Effector memory CD8-positive, alpha-beta T cell (primary cell): ENCODE results near the gene ABLIM1.

ENCODE experiments used
- ATAC-seq: fragments of 150-1000 bp; cut with Tn5 transposase; replicated peaks from 2 replicates; pipeline ENCODE4 v1.10.0; 2021; ENCODE audit warnings: mild to moderate bottlenecking, moderate library complexity
- DNase-seq, 3 experiments: peaks; one replicate each; pipeline ENCODE4 v3.0.0; 2021
- H3K27ac Mint-ChIP-seq, 2 donors: one replicate each; pipeline ENCODE4 v1.8.0; 2022; ENCODE audit warnings: mild to moderate bottlenecking in 2 of 2, mixed read lengths in 2 of 2, moderate library complexity in 2 of 2
- H3K27me3 Mint-ChIP-seq, 2 donors: one replicate each; pipeline ENCODE4 v1.8.0; 2022; ENCODE audit warnings: mixed read lengths in 2 of 2
- H3K36me3 Mint-ChIP-seq: one replicate; pipeline ENCODE4 v1.8.0; 2022; ENCODE audit warnings: mild to moderate bottlenecking, moderate library complexity, mixed read lengths; ENCODE audit not compliant: insufficient read depth
- H3K4me1 Mint-ChIP-seq, 2 donors: one replicate each; pipeline ENCODE4 v1.8.0; 2022; ENCODE audit warnings: low read depth in 2 of 2, mixed read lengths in 2 of 2
- H3K4me3 Mint-ChIP-seq, 2 donors: one replicate each; pipeline ENCODE4 v1.8.0; 2022; ENCODE audit warnings: mild to moderate bottlenecking in 2 of 2, mixed read lengths in 2 of 2, moderate library complexity in 2 of 2
- H3K9me3 Mint-ChIP-seq, 2 donors: one replicate each; pipeline ENCODE4 v1.8.0; 2022; ENCODE audit warnings: mixed read lengths in 2 of 2

Gene ABLIM1

DNA sequence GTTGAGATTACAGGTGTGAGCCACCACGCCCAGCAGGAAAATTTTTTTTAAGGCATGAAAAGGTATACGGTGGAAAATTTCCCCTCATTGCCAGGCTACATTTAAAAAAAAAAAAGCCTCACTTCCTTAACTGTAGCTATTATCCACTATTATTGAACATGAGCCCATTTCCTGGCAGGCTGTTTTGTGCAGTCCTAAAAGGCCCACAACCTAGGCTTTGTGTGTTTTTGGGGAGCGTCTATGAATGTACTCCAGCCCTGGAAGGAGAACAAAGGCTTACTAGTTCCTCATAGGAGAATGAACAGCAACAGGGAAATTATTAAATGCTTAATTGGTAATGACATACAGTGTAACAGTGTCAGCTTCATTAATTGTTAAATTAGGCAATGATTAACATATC lies 111.0 kb downstream of the ABLIM1 start:
- peaks cover 36 to 38% of the 10 kb centered on the region in 2 donors for H3K4me1 Mint-ChIP-seq
- DNase-seq (no peak), ATAC-seq (no peak)
- no peak overlapping the region for H3K27ac Mint-ChIP-seq
- H3K27me3 Mint-ChIP-seq: no peaks in the 10 kb centered on the region
- peaks cover 10% of the 10 kb centered on the region for H3K36me3 Mint-ChIP-seq
- no peak overlapping the region for H3K4me3 Mint-ChIP-seq
- no peaks in the 10 kb centered on the region for H3K9me3 Mint-ChIP-seq

DNA sequence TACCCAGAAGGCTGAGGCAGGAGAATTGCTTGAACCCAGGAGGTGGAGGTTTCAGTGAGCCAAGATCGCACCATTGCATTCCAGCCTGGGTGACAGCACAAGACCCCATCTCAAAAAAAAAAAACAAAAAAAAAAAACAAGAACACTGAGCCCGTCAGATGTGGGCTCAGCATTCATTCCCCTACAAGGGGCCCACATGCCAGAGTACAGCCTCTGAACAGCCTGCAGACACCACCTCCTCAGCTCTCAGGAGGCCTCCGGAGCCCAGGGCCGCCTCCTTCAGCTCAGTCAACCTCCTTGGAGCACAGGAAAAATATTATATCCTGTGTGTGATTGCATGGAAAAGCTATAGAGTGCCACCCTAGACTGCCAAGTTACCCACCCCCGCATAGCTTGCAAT lies 112.3 kb downstream of the ABLIM1 start:
- H3K4me3 Mint-ChIP-seq: no peak overlapping the region
- DNase-seq (no peak), ATAC-seq (no peak)
- H3K4me1 Mint-ChIP-seq: peaks cover 46% of the 10 kb centered on the region in 2 donors
- H3K36me3 Mint-ChIP-seq: peaks cover 21% of the 10 kb centered on the region
- H3K27me3 Mint-ChIP-seq: no peaks in the 10 kb centered on the region
- H3K27ac Mint-ChIP-seq: no peak overlapping the region
- no peaks in the 10 kb centered on the region for H3K9me3 Mint-ChIP-seq

GRCh38 chr10:114545071-114545470 lies 113.0 kb downstream of the ABLIM1 start:
- Mint-ChIP-seq H3K4me3 (peak overlapping the region; percentile 77 to 81), H3K4me1 (peaks cover 49 to 51% of the 10 kb centered on the region in 2 donors), H3K27me3 (no peaks in the 10 kb centered on the region), H3K9me3 (no peaks in the 10 kb centered on the region), H3K27ac (peak overlapping the region; percentile 98), H3K36me3 (peaks cover 23% of the 10 kb centered on the region)
- DNase-seq: no peak
- no peak for ATAC-seq

GRCh38 chr10:114544045-114544659 lies 113.9 kb downstream of the ABLIM1 start:
- ATAC-seq: peak; percentile 57
- peak; percentile 69 to 72 (median 70) for DNase-seq
- peak overlapping the region; percentile 77 to 81 for H3K4me3 Mint-ChIP-seq
- H3K27me3 Mint-ChIP-seq: no peaks in the 10 kb centered on the region
- no peaks in the 10 kb centered on the region for H3K9me3 Mint-ChIP-seq
- H3K27ac Mint-ChIP-seq: peak overlapping the region; percentile 98
- peaks cover 23% of the 10 kb centered on the region for H3K36me3 Mint-ChIP-seq
- H3K4me1 Mint-ChIP-seq: peaks cover 55 to 59% of the 10 kb centered on the region in 2 donors

GRCh38 chr10:114543456-114543855 lies 114.6 kb downstream of the ABLIM1 start:
- Mint-ChIP-seq H3K27ac (peak overlapping the region; percentile 98), H3K27me3 (no peaks in the 10 kb centered on the region), H3K4me3 (peak overlapping the region; percentile 77 to 81), H3K9me3 (no peaks in the 10 kb centered on the region), H3K4me1 (peaks cover 61 to 65% of the 10 kb centered on the region in 2 donors), H3K36me3 (peaks cover 23% of the 10 kb centered on the region)
- no peak for ATAC-seq
- DNase-seq: no peak

GRCh38 chr10:114542373-114542772 lies 115.7 kb downstream of the ABLIM1 start:
- H3K27me3 Mint-ChIP-seq: no peaks in the 10 kb centered on the region
- peak overlapping the region; percentile 73 to 81 for H3K4me3 Mint-ChIP-seq
- H3K36me3 Mint-ChIP-seq: peaks cover 23% of the 10 kb centered on the region
- ATAC-seq (no peak), DNase-seq (no peak)
- H3K4me1 Mint-ChIP-seq: peaks cover 64 to 68% of the 10 kb centered on the region in 2 donors
- H3K27ac Mint-ChIP-seq: peak overlapping the region; percentile 98
- no peaks in the 10 kb centered on the region for H3K9me3 Mint-ChIP-seq

GRCh38 chr10:114541797-114542160 lies 116.3 kb downstream of the ABLIM1 start:
- peak overlapping the region; percentile 98 for H3K27ac Mint-ChIP-seq
- H3K9me3 Mint-ChIP-seq: no peaks in the 10 kb centered on the region
- no peak for DNase-seq
- no peak for ATAC-seq
- no peaks in the 10 kb centered on the region for H3K27me3 Mint-ChIP-seq
- H3K4me1 Mint-ChIP-seq: peaks cover 64 to 68% of the 10 kb centered on the region in 2 donors
- peaks cover 23% of the 10 kb centered on the region for H3K36me3 Mint-ChIP-seq
- H3K4me3 Mint-ChIP-seq: peak overlapping the region; percentile 73 to 81

DNA sequence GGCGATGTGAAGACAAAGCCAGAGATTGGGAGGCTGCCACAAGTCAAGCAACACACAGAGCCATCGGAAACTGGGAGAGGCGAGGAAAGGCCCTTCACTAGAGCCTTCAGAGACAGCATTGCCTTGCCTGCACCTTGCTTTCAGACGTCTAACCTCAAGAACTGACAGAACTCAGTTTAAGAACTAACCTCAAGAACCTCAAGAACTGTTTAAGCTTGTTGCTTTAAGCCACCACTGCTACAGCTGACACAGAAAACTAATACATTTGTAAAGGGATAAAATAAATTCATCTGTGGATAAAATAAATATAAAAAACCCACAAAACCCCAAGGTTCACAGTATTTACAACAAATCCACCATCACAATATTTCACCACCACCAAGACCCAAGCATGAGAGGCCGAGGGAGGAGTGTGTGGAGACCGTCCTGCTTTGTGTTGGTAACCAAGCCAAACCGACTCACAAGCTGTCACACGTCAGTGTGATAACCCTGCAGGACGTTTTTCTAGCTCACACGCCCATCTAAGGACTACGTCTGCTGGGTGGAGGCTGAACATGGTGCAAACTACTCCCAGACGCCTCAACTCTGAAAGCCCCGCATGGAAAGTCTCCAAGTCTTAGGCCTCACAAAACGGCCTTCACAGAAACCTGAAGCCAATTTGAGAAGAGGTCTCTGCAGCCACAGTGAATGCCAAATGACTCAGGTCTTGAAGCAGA lies 116.8 kb downstream of the ABLIM1 start:
- DNase-seq (peak; percentile 74 to 75 (median 74)), ATAC-seq (peak; percentile 81)
- no peaks in the 10 kb centered on the region for H3K27me3 Mint-ChIP-seq
- no peaks in the 10 kb centered on the region for H3K9me3 Mint-ChIP-seq
- H3K4me3 Mint-ChIP-seq: peak overlapping the region; percentile 73 to 81
- peak overlapping the region; percentile 98 for H3K27ac Mint-ChIP-seq
- peaks cover 23% of the 10 kb centered on the region for H3K36me3 Mint-ChIP-seq
- H3K4me1 Mint-ChIP-seq: peaks cover 64 to 68% of the 10 kb centered on the region in 2 donors

DNA sequence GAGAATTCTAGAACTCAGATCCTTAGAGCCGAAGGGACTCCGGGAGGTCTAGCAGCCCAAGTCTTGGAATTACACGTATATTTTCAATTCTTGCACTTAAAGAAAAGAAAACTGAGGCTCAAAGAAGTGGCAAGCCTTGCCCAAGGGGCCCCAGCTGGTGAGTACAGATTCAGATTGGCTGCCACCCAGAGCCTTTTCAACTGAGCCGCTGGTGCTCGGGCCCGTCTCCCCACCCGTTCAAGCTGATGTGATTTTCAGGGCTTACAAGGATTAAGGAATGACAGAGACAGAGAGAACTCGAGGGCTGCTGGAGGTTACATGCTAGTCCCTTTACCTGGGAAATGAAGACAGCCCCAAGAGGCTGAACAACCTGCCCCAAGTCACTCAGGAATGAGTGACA lies 117.8 kb downstream of the ABLIM1 start:
- Mint-ChIP-seq H3K27me3 (no peaks in the 10 kb centered on the region), H3K9me3 (no peaks in the 10 kb centered on the region), H3K27ac (peak overlapping the region; percentile 98), H3K36me3 (peaks cover 23% of the 10 kb centered on the region), H3K4me1 (peaks cover 64 to 67% of the 10 kb centered on the region in 2 donors), H3K4me3 (peak overlapping the region in 1 of 2 donors; percentile 81)
- DNase-seq (no peak), ATAC-seq (no peak)

GRCh38 chr10:114539623-114540022 lies 118.5 kb downstream of the ABLIM1 start:
- Mint-ChIP-seq H3K4me3 (no peak overlapping the region), H3K36me3 (peaks cover 23% of the 10 kb centered on the region), H3K27ac (peak overlapping the region; percentile 98), H3K9me3 (no peaks in the 10 kb centered on the region), H3K4me1 (peaks cover 57 to 61% of the 10 kb centered on the region in 2 donors), H3K27me3 (no peaks in the 10 kb centered on the region)
- DNase-seq: no peak
- ATAC-seq: no peak

DNA sequence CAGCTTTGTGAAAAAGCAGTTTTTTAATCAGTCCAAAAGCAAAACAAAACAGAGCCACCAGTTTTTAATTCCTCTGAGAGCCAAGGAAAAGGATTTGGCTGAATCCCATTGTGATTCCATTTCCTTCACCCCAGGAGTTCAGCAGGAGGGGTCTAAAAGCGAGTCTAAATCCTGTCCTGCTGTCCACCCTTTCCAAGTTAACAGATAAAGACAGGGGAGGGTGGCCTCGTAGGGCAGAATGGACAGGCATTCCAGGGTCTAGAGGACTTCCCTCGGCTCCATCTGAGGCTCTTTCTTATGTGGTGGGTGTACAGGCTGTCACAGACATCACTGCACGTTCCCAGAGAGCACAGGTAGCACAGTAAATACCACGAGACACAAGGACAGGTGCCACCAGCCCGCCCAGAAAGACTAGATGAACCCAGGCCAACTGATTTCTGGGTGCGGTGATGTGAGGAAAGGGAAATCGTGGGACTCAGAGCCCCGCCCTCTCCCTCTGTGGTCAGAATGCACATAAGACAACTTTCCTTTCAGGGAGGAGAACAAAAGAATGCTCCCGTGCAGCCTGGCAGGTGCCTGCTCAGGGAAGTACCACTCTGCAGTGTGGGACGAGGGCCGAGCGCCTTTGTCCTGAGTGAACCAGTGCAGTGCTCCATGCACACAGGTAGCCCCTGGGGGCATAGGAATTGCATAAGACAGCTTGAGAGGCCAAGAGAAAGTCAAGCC lies 119.7 kb downstream of the ABLIM1 start:
- Mint-ChIP-seq H3K36me3 (peaks cover 19% of the 10 kb centered on the region), H3K27ac (peak overlapping the region; percentile 52 to 98), H3K4me1 (peaks cover 45 to 48% of the 10 kb centered on the region in 2 donors), H3K9me3 (no peaks in the 10 kb centered on the region), H3K27me3 (no peaks in the 10 kb centered on the region), H3K4me3 (peak overlapping the region; percentile 68 to 69)
- ATAC-seq (no peak), DNase-seq (peak in 1 of 3 experiments; percentile 12)

GRCh38 chr10:114537736-114538135 lies 120.3 kb downstream of the ABLIM1 start:
- Mint-ChIP-seq H3K4me3 (no peak overlapping the region), H3K9me3 (no peaks in the 10 kb centered on the region), H3K27ac (peak overlapping the region; percentile 52 to 98), H3K27me3 (no peaks in the 10 kb centered on the region), H3K4me1 (peaks cover 39 to 42% of the 10 kb centered on the region in 2 donors), H3K36me3 (peaks cover 17% of the 10 kb centered on the region)
- ATAC-seq (no peak), DNase-seq (no peak)

DNA sequence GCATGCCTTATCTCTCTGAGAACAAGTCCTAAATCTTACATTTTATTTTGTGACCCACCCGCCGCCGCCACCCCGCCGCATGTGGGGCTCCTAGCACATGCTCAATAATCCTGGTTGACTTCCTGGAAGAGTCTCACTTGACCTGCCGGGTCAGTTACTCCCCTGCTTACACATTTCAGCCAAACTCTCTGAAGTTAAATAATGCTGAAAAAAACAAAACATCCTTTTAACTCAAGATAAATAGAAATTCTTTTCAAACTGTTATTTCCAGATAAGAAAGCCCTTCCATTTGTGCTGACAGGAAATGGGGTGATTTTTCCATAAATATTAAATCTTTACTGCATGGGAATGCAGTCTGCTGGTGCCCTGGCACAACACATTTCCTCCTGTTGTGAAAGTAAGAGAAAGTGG lies 123.5 kb downstream of the ABLIM1 start:
- ATAC-seq: no peak
- H3K36me3 Mint-ChIP-seq: no peaks in the 10 kb centered on the region
- peak overlapping the region in 1 of 2 donors; percentile 46 for H3K27ac Mint-ChIP-seq
- H3K27me3 Mint-ChIP-seq: no peaks in the 10 kb centered on the region
- DNase-seq: no peak
- no peak overlapping the region for H3K4me3 Mint-ChIP-seq
- H3K4me1 Mint-ChIP-seq: peaks cover 14 to 17% of the 10 kb centered on the region in 2 donors
- no peaks in the 10 kb centered on the region for H3K9me3 Mint-ChIP-seq
